H9 (cell line): ENCODE measurements around the gene PRUNE2. TPM values are rescaled to one million over a fixed set of nuclear protein-coding genes. Genes with fewer than 3 reads are reported as not detected.

Experiments used
- DNase-seq: peaks from one replicate; pipeline ENCODE4 v3.0.0-alpha.2; 2017
- H2AFZ ChIP-seq: one replicate; pipeline ENCODE4 v1.6.1; 2013; ENCODE audit warnings: mild to moderate bottlenecking, low read length, control low read depth, moderate library complexity
- H2AK5ac ChIP-seq: 2 replicates; pipeline ENCODE4 v1.6.1; 2013; ENCODE audit warnings: low read length, control low read depth, mixed read lengths; ENCODE audit not compliant: insufficient read length
- H2BK120ac ChIP-seq: one replicate; pipeline ENCODE4 v1.6.1; 2013; ENCODE audit warnings: low read depth, mild to moderate bottlenecking, low read length, control low read depth, inconsistent platforms; ENCODE audit not compliant: poor library complexity, severe bottlenecking
- H2BK12ac ChIP-seq: 2 replicates; pipeline ENCODE4 v1.6.1; 2013; ENCODE audit warnings: low read length, control low read depth, mixed read lengths, low read depth; ENCODE audit not compliant: insufficient read length
- H2BK15ac ChIP-seq: 2 replicates; pipeline ENCODE4 v1.6.1; 2013; ENCODE audit warnings: low read depth, low read length, control low read depth
- H2BK20ac ChIP-seq: one replicate; pipeline ENCODE4 v1.6.1; 2013; ENCODE audit warnings: low read depth, mild to moderate bottlenecking, low read length, control low read depth, inconsistent platforms; ENCODE audit not compliant: poor library complexity, severe bottlenecking
- H2BK5ac ChIP-seq: 2 replicates; pipeline ENCODE4 v1.6.1; 2013; ENCODE audit warnings: low read length, control low read depth, mixed read lengths; ENCODE audit not compliant: insufficient read length
- H3K14ac ChIP-seq: 2 replicates; pipeline ENCODE4 v1.6.1; 2013; ENCODE audit warnings: low read length, control low read depth; ENCODE audit not compliant: insufficient read depth
- H3K18ac ChIP-seq: 2 replicates; pipeline ENCODE4 v1.6.1; 2013; ENCODE audit warnings: low read depth, mild to moderate bottlenecking, mixed read lengths, low read length, control low read depth; ENCODE audit not compliant: insufficient read length
- H3K23ac ChIP-seq: 2 replicates; pipeline ENCODE4 v1.6.1; 2013; ENCODE audit warnings: low read length, control low read depth, mixed read lengths, low read depth; ENCODE audit not compliant: insufficient read length
- H3K23me2 ChIP-seq: 2 replicates; pipeline ENCODE4 v1.6.1; 2013; ENCODE audit warnings: low read depth, mild to moderate bottlenecking, mixed read lengths, low read length, control low read depth; ENCODE audit not compliant: insufficient read length, poor library complexity, severe bottlenecking
- H3K27ac ChIP-seq: 2 replicates; pipeline ENCODE4 v1.5.1; 2013; ENCODE audit warnings: low read length, control low read depth, mixed read lengths, low read depth; ENCODE audit not compliant: insufficient read length
- H3K27me3 ChIP-seq: 2 replicates; pipeline ENCODE4 v1.6.1; 2013; ENCODE audit warnings: low read length, control low read depth, inconsistent platforms; ENCODE audit not compliant: insufficient read depth
- H3K4ac ChIP-seq: 2 replicates; pipeline ENCODE4 v1.6.1; 2013; ENCODE audit warnings: low read depth, mild to moderate bottlenecking, control low read depth, inconsistent platforms, low read length, moderate library complexity
- H3K4me1 ChIP-seq: 2 replicates; pipeline ENCODE4 v1.6.1; 2013; ENCODE audit warnings: low read length, control low read depth, inconsistent platforms; ENCODE audit not compliant: insufficient read depth
- H3K4me2 ChIP-seq: 2 replicates; pipeline ENCODE4 v1.6.1; 2013; ENCODE audit warnings: low read length, control low read depth, mixed read lengths; ENCODE audit not compliant: insufficient read length, insufficient read depth
- H3K56ac ChIP-seq: 2 replicates; pipeline ENCODE4 v1.6.1; 2013; ENCODE audit warnings: low read depth, mild to moderate bottlenecking, mixed read lengths, low read length, control low read depth; ENCODE audit not compliant: insufficient read length
- H3K79me1 ChIP-seq: 2 replicates; pipeline ENCODE4 v1.6.1; 2013; ENCODE audit warnings: low read depth, mild to moderate bottlenecking, moderate library complexity, low read length, control low read depth, inconsistent platforms; ENCODE audit not compliant: insufficient read depth, poor library complexity, severe bottlenecking
- H3K79me2 ChIP-seq: 2 replicates; pipeline ENCODE4 v1.6.1; 2013; ENCODE audit warnings: low read length, control low read depth, inconsistent platforms; ENCODE audit not compliant: insufficient read depth
- H3K9ac ChIP-seq: 2 replicates; pipeline ENCODE4 v1.6.1; 2013; ENCODE audit warnings: low read length, control low read depth, mixed read lengths; ENCODE audit not compliant: insufficient read length; ENCODE audit errors: extremely low read depth
- H3K9me3 ChIP-seq: one replicate; pipeline ENCODE4 v1.6.1; 2013; ENCODE audit warnings: low read depth, low read length, inconsistent platforms; ENCODE audit not compliant: control insufficient read depth
- H3T11ph ChIP-seq: one replicate; pipeline ENCODE4 v1.6.1; 2013; ENCODE audit warnings: mild to moderate bottlenecking, low read length, control low read depth, inconsistent platforms
- H4K20me1 ChIP-seq: one replicate; pipeline ENCODE4 v1.6.1; 2013; ENCODE audit not compliant: control insufficient read depth, insufficient read length, insufficient read depth
- H4K5ac ChIP-seq: 2 replicates; pipeline ENCODE4 v1.6.1; 2013; ENCODE audit warnings: low read depth, mild to moderate bottlenecking, mixed read lengths, low read length, control low read depth; ENCODE audit not compliant: insufficient read length
- H4K8ac ChIP-seq: replicated peaks from 2 replicates; pipeline ENCODE4 v1.6.1; 2013; ENCODE audit warnings: low read length, control low read depth, mixed read lengths, low read depth; ENCODE audit not compliant: insufficient read length
- H4K91ac ChIP-seq: 2 replicates; pipeline ENCODE4 v1.6.1; 2013; ENCODE audit warnings: low read depth, mild to moderate bottlenecking, moderate library complexity, mixed read lengths, low read length, control low read depth; ENCODE audit not compliant: insufficient read length
- H3K27ac Mint-ChIP-seq, 3 experiments: 2 replicates in 2 of 3; 3 replicates in 1 of 3; pipeline ENCODE4 v1.8.0; 2020 to 2021; ENCODE audit warnings: mixed read lengths in 3 of 3, mild to moderate bottlenecking in 1 of 3, moderate library complexity in 1 of 3
- H3K27me3 Mint-ChIP-seq: 2 replicates; pipeline ENCODE4 v1.8.0; 2021; ENCODE audit warnings: low read depth, mild to moderate bottlenecking, moderate library complexity, mixed read lengths
- H3K36me3 Mint-ChIP-seq, 3 experiments: 2 replicates in 2 of 3; 3 replicates in 1 of 3; pipeline ENCODE4 v1.8.0; 2020 to 2021; ENCODE audit warnings: low read depth in 3 of 3, mixed read lengths in 3 of 3; ENCODE audit not compliant: insufficient read depth in 1 of 3
- H3K4me1 Mint-ChIP-seq, 2 experiments: 2 replicates each; pipeline ENCODE4 v1.8.0; 2020; ENCODE audit warnings: mixed read lengths in 2 of 2
- H3K4me3 Mint-ChIP-seq, 2 experiments: 2 replicates in 1 of 2; 3 replicates in 1 of 2; pipeline ENCODE4 v1.8.0; 2020 to 2021; ENCODE audit warnings: mild to moderate bottlenecking in 2 of 2, mixed read lengths in 2 of 2, moderate library complexity in 1 of 2
- H3K9me3 Mint-ChIP-seq, 2 experiments: 2 replicates in 1 of 2; 3 replicates in 1 of 2; pipeline ENCODE4 v1.8.0; 2020; ENCODE audit warnings: mild to moderate bottlenecking in 2 of 2, mixed read lengths in 2 of 2, moderate library complexity in 1 of 2
- WGBS: extraction: QIAGEN DNeasy Blood & Tissue Kit; methylation state at CpG from one replicate; pipeline ENCODE4 v1.1.7; 2013; ENCODE audit warnings: missing lambda C conversion rate, low lambda C conversion rate, mixed read lengths; ENCODE audit not compliant: insufficient read length; ENCODE audit errors: extremely low coverage; 5-methylcytosine and 5-hydroxymethylcytosine counted together
- total RNA-seq: library from RNA; stranded (reverse); gene quantifications from 2 replicates; pipeline ENCODE4 v1.2.1, GENCODE V29; 2021
- TF ChIP-seq, protein P1 (sequence below): fragments of 200-600 bp; sonication (generic); conservative IDR thresholded peaks from 3 replicates; pipeline ENCODE4 v1.8.0; 2021; ENCODE audit warnings: antibody characterized with exemption, mild to moderate bottlenecking

PRUNE2 gene
- total RNA-seq, 1 experiment from 2014 or later = 12.1 TPM

DNA sequence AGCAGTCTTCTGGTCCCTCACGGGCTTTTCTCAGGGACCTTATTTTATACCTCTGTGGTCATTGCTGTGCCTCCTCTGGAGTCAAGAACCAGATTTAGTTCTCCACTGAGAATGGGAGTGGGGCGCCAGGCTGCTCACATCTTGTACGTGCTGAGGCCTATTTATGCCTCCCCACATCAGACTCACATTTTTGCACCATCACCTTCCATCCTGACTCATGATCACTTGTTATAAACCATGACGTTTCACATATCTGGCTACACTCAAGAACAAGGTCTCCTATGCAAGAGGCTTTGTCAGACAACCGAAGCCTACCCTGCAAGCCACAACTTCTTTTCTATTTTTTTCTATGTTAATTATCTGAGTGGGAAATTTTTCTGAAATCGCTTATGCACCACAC lies 10.7 kb downstream of the PRUNE2 start:
- no peak overlapping the region for H3K4ac ChIP-seq
- no peak overlapping the region for H2AK5ac ChIP-seq
- H3K4me1 ChIP-seq = peaks cover 2% of the 10 kb centered on the region; the same call in 1 of the 2 replicates
- Mint-ChIP-seq H3K4me1 (peaks cover 7 to 16% of the 10 kb centered on the region in 2 experiments; a peak in 3 of 4 replicates), H3K36me3 (no peaks in the 10 kb centered on the region), H3K27me3 (no peaks in the 10 kb centered on the region), H3K27ac (no peak overlapping the region; a peak in 1 of 7 replicates), H3K4me3 (no peak overlapping the region), H3K9me3 (no peaks in the 10 kb centered on the region)
- no peak overlapping the region for H3T11ph ChIP-seq
- no peak overlapping the region for H2BK15ac ChIP-seq
- no peak overlapping the region for H2BK20ac ChIP-seq
- H3K14ac ChIP-seq = no peak overlapping the region
- no peaks in the 10 kb centered on the region for H3K23me2 ChIP-seq
- WGBS = no CpG with 5 or more reads among the region's 6 CpGs
- H2BK12ac ChIP-seq = no peak overlapping the region
- no peak overlapping the region for H3K23ac ChIP-seq
- H3K18ac ChIP-seq = no peak overlapping the region
- H3K27me3 ChIP-seq = no peaks in the 10 kb centered on the region
- H4K5ac ChIP-seq = no peak overlapping the region
- H3K79me2 ChIP-seq = 0 out of 2 replicates have a peak, but pooled peaks cover 1% of the 10 kb centered on the region
- no peak overlapping the region for H2AFZ ChIP-seq
- no peak for DNase-seq
- no peaks in the 10 kb centered on the region for H3K9me3 ChIP-seq
- no peak overlapping the region for H2BK5ac ChIP-seq
- H2BK120ac ChIP-seq = no peak overlapping the region
- H3K79me1 ChIP-seq = no peaks in the 10 kb centered on the region
- no peak overlapping the region for H3K4me2 ChIP-seq
- H4K20me1 ChIP-seq = no peaks in the 10 kb centered on the region
- H3K9ac ChIP-seq = no peak overlapping the region
- no peak overlapping the region for H4K91ac ChIP-seq
- H4K8ac ChIP-seq = no peak overlapping the region
- TF ChIP-seq, protein P1, sequence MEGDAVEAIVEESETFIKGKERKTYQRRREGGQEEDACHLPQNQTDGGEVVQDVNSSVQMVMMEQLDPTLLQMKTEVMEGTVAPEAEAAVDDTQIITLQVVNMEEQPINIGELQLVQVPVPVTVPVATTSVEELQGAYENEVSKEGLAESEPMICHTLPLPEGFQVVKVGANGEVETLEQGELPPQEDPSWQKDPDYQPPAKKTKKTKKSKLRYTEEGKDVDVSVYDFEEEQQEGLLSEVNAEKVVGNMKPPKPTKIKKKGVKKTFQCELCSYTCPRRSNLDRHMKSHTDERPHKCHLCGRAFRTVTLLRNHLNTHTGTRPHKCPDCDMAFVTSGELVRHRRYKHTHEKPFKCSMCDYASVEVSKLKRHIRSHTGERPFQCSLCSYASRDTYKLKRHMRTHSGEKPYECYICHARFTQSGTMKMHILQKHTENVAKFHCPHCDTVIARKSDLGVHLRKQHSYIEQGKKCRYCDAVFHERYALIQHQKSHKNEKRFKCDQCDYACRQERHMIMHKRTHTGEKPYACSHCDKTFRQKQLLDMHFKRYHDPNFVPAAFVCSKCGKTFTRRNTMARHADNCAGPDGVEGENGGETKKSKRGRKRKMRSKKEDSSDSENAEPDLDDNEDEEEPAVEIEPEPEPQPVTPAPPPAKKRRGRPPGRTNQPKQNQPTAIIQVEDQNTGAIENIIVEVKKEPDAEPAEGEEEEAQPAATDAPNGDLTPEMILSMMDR = no peak
- no peak overlapping the region for H3K56ac ChIP-seq
- no peak overlapping the region for H3K27ac ChIP-seq
